NOMO-1 treated with DMSO at 0.1 percent for 48 hours (cell line): Measurements from ENCODE around the gene KCNT1.

Experiments used
- DNase-seq: peaks from one replicate; lab custom pipeline; 2025; ENCODE audit not compliant: unreplicated experiment; lab: John Stamatoyannopoulos, UW

The KCNT1 gene

DNA sequence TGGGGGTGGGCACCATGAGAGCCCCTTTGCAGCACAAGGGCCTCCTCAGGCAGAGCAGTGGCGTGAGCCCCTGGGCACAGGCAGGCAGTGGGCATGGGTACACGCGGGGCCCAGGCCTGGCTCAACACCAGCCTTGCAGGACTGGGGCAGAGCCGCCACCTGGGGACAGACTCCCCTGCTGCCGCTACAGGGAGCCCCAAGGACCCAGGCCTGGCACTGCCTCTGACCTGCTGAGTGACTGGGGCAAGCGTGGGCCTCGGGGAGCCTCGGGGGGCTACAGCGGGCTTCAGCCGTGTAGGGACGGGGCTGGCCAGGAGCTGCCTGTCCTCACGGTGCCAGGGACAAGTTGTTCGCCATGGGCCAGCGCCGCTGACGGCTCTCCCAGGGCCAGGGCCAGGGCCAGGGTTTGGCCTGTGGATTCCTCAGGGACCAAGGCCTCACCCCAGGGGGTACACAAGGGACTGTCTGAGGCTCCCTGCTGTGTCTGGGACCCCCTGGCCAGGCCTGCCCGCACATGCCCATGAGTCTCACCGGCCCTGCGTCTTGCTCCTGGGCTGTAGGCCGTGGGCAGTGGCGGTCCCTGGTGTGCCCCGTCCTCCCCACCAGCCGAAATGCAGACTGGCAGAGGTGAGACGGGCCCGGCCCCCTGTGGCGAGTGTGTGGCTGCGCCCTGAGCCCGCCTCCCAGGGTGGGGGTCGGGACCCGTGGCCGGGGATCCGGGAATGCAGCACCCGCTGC, 42.5 kb downstream of the KCNT1 start:
- DNase-seq: no peak

DNA sequence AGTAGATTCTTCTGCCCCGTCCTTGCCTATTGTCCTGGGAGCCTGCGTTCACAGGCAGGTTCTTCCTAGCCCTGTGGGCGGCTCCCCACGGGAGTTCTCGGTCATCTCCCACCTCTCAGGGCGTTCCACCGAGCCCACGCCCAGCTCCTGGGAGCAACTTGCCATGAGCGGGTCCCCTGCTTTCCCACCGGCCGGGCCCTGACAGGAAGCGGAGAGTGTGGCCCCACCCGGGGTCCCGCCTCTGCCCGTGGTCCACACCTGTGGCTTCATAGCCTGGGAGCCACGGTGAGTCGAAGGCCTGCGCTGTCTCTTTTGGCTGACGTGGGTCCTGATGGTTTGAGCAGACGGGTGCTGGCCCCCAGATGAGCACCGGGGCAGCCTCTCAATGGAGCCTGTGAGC, 43.2 kb downstream of the KCNT1 start:
- DNase-seq: no peak

DNA sequence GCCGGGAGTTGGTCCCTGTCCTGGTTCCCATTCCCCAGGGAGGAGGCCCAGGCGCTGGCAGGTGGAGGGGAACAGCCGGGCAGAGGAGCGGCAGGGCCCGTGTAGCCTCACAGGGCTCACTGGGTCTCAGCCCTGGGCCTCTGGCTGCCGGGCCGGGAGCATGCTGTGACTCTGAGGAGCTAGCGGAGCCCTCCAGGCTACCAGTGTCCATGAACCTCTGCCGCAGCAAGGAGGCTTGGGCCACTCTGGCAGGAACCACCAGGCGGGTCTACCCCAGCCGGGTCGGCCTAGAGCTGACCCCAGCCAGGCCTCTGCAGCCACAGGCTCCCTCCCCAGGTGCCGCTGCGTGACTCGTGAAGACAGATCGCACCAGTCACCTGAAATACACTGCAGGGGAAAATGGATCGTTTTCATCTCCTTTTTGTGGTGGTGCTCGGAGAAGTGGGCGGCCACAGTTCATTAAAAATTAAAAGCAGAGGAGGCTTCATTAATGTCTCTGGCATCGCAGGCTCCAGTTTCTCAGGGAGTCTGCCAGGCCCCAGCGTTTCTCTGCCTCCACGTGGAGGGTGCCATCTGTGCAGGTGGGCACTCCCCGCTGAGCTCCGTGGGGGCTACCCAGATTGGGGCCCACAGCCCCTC, 43.8 kb downstream of the KCNT1 start:
- DNase-seq: no peak

DNA sequence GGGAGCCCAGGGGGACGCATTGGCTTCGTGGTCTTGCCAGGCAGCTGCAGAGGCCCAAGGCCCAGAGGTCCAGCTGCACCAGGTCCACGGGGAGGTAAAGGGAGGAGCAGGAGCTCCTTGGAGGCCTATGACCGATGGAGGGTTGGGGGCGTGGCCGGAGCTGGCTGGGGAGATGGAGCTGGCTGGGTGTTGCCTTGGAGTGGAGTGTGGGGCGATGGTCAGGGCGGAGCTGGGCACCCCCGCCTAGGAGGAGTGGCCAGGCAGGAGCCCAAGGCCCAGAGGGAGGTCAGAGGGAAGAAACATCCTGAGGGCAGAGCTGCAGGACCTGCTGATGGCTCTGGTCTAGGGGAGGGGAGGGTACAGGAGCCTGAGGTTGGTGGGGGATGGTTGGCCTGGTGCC, 44.6 kb downstream of the KCNT1 start:
- DNase-seq: no peak

DNA sequence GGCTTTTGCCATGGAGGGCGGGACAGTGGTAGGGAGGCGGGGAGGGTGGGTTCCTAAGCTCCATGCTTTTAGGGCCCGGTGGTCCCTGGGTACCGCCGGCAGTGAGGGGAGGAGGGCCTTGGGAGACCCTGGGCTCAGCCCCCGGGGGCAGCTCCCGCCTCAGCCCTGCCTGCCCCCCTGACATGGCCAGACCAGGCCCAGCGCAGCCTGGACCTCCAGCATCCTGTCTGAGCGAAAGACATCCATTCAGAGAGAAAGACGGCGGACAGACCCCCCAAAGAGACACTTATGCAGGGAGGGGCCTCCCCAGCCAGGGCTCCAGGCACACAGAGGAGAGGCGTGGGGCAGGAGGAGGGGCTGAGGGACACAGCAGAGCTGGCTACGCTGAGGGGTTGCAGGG, 45.3 kb downstream of the KCNT1 start:
- no peak for DNase-seq

DNA sequence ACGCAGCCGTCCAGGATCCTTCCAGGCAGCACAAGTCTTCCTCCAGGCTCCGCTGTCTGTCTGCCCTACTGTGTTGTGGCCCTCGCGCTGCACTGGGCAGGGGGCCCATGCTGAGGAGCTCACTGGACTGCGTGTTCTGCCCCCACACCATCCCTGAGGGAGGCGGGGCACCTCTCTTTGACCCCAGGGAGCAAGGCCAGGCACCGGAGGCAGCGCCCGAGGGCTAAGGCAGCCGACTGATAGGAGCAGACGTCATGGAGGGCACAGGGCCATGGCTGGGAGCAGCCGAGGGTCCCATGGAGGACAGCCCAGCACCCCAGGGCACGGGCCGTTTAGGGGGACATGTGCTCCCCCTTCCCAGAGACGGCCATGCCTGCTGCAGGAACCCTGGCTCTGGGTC, 46.7 kb downstream of the KCNT1 start:
- DNase-seq: no peak

DNA sequence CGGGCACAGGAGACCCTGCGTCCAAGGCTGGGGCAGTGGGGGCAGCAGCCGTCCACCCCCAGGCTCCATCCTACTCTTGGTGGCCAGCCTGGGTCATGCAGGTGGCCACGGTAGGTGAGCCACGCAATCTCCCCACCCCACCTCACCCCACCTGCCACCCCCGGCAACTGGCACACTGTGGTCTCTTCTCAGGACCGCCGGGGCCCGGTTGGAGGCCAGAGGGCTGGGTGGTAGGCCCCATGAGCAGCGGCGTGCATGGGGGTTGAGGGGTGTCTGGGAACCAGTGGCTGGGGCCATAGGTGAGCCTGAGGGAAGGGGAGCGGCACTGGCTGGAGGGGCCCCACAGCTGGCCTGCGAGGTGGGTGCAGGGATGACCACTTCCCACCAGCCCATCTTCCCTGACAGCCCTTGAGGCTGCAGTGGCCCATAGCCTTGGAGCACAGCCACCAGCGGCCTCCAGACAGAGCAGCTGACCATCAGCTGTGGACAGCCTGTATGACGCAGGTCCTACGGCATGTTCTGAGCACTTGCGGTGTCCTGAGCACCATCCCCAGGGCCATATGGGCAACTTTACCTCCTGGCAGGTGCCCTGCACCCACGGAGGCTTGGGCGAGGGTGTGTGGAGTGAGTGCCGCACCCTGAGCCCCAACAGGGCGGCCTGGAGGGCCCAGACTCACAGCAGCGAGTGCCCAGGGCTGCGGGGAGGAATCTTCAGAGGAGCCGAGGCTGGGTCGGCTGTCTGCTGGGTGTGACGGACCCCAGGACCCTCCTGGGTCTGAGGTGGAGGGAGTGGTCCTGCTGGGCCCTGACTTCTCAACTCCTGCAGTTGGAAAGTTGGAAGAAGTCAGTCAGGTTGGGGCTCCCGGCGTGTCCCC, 47.4 kb downstream of the KCNT1 start:
- no peak for DNase-seq

DNA sequence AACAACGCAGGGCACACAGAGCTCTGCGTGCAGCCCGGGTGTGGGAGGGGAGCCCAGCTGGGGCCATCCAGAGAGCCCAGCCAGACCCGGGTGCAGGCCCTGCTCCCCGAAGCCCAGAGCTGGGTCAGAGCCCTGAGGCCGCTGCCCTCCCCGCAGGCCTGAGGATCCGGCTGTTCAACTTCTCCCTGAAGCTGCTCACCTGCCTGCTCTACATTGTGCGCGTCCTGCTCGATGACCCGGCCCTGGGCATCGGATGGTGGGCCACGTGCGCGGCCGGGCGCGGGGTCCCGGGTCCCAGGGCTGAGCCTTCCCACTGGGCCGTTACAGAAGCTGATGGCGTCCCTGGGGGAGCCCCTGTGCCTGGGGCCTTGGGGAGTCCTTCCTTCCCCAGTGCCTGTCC, 48.8 kb downstream of the KCNT1 start:
- no peak for DNase-seq

DNA sequence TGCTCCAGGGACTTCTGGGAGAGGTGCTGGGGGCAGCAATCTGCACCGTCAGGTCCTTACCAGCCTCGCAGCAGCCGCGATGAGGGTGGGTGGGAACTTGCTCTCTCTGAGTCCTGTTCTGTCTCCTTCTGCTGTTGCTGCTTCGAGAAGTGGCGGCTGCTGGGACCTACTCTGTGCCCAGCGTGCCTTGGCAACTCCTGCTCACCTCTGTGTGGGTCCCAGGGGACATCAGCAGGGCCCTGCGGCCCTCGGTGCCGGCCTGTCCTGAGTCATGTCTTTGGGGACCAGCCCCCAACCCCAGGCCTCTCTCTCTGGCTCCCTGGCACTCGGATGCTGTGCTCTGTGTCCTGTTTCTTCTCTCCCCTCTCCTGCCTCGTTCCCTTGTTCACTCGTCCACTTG, 49.5 kb downstream of the KCNT1 start:
- no peak for DNase-seq

DNA sequence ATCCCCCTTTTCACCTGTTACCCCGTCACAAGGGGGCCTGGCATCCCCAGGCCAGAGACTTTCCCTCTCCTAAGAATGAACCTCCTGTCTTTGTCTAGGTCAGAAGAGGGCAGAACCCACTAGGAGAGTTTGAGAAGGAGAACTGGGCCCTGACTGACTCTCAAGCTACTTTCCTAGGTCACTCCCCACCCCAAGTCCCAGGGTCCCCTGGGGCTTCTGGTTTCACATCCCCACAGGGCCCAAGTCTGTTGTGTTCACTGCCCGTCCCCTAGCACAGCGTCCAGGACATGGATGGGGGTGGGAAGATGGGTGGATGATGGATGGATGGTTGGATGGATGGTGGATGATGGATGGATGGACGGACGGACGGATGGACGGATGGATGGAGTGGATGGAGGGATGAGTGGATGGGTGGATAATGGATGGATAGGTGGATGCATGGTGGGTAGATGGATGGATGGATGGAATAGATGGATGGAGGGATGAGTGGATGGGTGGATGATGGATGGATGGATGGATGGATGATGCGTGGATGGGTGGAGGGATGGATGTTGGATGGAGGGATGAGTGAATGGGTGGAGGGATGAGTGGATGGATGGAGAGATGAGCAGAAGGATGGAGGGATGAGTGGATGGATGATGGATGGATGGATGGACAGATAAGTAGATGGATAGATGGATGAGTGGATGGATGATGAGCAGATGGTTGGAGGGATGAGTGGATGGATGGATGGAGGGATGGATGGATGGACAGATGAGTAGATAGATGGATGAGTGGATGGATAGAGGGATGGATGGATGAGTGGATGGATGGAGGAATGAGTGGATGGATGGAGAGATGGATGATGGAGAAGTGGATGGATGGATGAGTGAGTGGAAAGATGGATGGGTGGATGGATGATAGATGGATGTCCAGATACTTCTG, 50.6 kb downstream of the KCNT1 start:
- no peak for DNase-seq

DNA sequence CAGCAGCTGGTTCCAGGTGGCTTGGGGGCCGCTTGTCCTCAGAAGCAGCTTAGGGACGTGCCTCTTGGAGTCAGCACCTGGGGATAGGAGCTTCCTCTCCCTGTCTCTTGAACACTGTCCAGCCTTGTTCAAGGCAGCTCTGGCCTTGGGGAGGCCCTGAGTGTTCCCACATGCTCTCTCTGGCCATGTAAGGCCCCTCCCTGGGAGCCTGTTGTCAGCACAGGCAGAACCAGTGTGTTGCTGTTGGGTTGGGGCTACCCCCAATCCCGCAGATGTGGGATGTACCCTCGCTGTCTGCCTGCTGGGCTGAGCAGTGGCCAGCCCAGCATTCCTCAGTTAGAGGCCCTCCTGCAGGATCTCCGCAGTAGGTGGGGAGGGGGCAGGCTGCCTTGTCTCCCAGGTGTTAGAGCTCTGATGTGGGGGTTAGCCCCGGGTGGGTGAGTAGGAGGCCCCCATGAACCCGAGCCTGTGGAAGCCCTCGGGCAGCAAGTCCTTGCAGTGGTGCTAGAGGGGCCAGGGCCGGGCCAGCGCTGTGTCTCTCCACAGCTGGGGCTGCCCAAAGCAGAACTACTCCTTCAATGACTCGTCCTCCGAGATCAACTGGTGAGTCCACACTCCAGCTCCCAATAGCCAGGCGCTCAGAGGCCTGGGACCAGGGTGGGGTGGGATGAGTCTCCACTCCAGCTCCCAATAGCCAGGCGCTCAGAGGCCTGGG, 51.6 kb downstream of the KCNT1 start:
- DNase-seq: no peak

DNA sequence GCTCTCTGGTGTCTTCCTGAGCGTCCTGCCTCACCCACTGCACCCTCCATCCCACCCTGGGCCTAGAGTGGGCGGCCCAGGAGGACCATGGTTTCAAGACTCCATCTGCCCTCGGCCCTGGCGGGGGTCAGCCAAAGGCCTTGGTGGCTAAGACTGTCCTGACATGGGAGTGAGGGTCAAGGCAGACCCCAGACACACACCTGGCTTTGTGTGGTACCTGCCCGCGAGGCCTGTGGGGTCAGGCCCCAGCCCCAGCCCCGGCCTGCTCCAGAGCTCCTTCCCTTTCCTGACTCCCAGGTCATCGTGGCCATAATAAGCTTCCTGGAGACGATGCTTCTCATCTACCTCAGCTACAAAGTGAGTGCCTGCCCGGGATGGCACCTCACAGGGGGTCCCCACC, 54.6 kb downstream of the KCNT1 start:
- DNase-seq: no peak

DNA sequence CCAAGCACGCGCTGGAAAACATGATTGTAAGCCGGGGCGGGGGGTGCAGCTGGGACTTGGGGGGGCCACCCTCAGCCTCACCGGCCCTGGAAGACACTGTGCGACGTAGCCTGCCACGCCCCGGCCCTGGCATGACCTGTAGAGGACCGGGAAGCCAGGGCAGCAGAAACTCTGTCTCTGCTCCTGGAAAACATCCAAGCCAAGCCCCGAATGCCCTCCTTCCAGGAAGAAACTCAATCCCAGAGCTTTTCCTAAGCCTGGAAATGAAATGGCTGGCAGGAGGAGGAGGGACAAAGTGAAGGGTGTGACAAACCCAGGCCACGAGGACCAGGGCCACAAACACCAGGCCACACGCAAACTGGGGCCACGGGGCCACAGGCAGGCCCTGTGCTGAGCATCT, 55.4 kb downstream of the KCNT1 start:
- no peak for DNase-seq

DNA sequence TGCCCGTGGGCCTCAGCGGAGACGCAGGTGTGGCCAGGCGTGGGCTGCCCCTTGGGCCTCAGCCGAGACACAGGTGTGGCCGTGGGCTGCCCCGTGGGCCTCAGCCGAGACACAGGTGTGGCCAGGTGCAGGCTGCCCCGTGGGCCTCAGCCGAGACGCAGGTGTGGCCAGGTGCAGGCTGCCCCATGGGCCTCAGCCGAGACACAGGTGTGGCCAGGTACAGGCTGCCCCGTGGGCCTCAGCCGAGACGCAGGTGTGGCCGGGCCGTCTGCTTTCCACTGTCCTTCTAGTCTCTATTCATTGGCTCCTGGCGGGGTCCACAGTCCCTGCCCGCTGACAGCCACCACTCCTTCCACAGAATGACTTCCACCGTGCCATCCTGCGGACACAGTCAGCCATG, 56.1 kb downstream of the KCNT1 start:
- no peak for DNase-seq

DNA sequence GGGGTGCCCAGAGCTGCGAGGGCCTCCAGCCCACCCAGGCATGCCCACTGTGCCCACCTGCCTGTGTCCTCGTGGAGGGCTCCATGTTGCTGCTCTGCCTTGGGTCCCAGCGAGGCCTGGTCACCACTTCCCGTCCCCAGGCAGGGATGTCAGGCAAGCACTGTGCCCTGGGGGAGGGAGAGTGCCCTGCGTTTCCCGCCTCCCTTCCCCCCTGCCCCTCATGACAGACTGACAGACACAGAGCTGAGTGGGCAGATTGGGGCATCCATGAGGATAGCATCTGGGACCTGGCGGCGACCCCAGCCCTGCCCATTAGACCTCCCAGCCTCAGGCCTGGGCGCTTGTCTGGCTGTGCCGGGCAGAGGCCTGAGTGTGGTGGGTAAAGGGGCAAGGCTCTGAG, 56.9 kb downstream of the KCNT1 start:
- DNase-seq: no peak

DNA sequence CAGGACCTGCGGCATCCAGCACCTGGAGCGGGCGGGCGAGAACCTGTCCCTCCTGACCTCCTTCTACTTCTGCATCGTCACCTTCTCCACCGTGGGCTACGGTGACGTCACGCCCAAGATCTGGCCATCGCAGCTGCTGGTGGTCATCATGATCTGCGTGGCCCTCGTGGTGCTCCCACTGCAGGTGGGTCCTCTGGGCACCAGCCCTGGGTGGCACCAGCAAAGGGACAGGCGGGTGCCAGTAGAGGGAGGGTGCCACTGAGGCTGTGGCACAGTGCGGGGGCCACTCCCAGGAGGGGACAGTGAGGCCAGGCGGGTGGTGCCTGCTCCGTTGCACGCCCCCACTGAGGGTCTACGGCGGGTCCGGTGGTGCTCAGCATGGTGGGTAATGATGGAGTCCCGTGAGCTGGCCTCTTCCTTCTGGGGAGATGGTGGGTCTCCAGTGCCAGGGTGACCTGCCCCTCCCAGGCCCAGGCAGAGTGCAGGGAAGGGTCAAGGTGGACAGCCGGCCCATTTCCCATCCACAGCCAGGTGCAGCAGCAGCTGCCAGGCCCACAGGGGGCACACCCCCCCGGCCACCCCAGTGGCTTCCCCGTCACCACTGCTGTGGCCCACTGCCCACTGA, 57.8 kb downstream of the KCNT1 start:
- DNase-seq: no peak

DNA sequence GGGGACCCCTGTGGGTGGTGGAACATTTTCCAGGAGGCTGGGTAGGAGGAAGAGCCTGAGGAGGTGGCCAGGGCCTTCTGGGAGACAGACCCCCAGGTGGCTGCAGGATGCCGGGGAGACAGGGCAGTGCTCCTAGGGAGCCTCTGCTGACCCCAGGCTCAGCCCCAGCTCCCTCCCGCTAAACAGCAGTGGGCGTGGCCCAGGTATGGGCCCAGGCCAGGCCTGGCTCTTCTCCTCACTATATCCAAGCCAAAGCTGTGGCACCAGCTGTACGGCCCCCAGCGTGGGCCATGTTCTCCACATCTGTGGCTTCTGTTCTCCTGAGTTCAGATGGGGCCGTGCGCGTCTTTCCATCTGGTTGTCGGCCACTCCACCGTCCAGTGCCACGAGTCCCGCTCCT, 58.5 kb downstream of the KCNT1 start:
- DNase-seq: no peak

DNA sequence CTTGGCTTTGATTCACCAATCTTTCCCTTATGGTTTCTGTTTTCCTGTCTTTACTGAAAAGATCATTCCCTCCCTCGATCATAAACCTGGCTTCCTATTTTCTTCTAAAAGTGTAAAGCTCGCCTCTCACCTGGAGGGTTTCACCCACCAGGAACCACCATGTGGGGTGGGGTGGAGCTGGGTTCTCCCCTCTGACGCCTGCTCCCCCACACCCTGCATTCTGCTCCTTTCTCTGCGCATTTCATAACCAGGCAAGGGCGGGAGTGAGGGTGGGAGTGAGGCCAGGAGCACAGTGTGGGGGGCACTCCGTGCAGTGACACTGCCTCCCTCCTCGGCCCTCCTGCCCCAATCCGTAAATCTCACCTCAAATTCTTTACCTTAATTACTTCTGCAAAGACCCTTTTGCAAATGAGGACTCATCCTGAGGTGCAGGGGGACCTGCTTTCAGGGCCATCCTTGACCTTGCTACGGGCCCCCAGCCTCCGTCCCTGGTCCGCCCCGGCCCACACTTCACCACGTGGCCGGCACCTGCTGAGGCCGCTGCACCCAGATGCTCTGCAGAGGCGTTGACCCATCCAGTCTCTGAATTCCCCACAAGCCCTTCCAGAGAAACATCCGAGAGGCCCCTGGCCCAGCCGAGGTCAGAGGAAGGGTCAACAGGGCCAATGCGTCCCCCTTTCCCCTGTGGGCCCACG, 59.3 kb downstream of the KCNT1 start:
- DNase-seq: no peak

DNA sequence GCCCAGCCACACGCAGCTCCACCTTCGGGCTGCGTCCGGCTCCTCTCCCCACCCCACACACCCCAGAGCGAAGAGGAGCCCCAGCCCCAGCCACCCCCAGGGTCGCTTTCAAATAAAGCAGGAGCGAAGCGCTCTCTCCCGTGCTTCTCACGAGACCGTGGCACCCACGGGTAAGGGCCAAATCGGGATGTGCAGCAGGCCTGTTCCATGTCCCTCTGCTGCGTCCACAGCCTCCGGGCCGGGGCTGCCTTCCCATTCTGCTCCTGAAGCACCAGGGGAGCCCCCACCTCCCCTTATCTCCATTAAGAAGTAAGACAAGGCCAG, 59.8 kb downstream of the KCNT1 start:
- DNase-seq: no peak

DNA sequence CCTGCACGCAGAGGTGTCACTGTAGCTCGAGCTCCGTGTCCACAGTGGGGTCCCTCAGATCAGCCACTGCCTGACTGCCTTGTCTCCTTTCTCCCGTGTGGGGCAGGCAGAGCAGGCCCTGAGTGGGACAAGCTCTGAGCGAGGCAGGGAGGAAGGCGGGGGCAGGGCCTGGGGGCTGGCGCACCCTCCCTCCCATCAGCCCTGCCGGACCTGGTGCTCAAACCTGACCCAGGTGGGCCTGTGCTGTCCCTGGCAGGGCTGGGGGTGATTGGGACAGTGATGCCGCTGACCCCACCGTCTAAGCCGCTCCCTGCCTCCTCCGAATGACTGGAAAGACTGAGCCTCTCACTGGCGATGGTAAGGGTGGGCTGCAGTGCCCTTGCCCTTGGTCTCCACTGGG, 60.9 kb downstream of the KCNT1 start:
- no peak for DNase-seq
